ENCODE data around the gene RMDN3. TPM values are rescaled to one million over a fixed set of nuclear protein-coding genes. Genes with fewer than 3 reads are reported as not detected.

The RMDN3 gene
- total RNA-seq, 1 experiment from 2014 or later = 28.3 TPM

- Mint-ChIP-seq H3K4me1 (peaks cover 44 to 45% of the 10 kb centered on the region in 2 experiments), H3K9me3 (no peaks in the 10 kb centered on the region), H3K4me3 (peak overlapping the region in 1 of 2 experiments; percentile 42; a peak in 2 of 5 replicates), H3K27me3 (ENCODE audit: low read depth) (no peaks in the 10 kb centered on the region; the same call in 1 of the 2 replicates), H3K36me3 (ENCODE audit: insufficient read depth in 1 of 3, low read depth in 3 of 3) (peaks cover 14 to 56% (median 51%) of the 10 kb centered on the region in 3 experiments; a peak in 6 of 7 replicates), H3K27ac (peak overlapping the region; percentile 85 to 93 (median 91))
- no peak overlapping the region for H3T11ph ChIP-seq (ENCODE audit: low read length)
- no peak overlapping the region for H2AK5ac ChIP-seq (ENCODE audit: insufficient read length, low read length)
- H4K5ac ChIP-seq (ENCODE audit: insufficient read length, low read depth, low read length) = no peak overlapping the region
- no peak overlapping the region for H2BK20ac ChIP-seq (ENCODE audit: low read depth, low read length, poor library complexity, severe bottlenecking)
- no peaks in the 10 kb centered on the region for H4K20me1 ChIP-seq (ENCODE audit: control insufficient read depth, insufficient read depth, insufficient read length)
- no peaks in the 10 kb centered on the region for H3K9me3 ChIP-seq (ENCODE audit: control insufficient read depth, low read depth, low read length)
- no peaks in the 10 kb centered on the region for H3K23me2 ChIP-seq (ENCODE audit: insufficient read length, low read depth, low read length, poor library complexity, severe bottlenecking)
- WGBS (ENCODE audit: extremely low coverage, insufficient read length, low lambda C conversion rate) = no CpG with 5 or more reads among the region's 2 CpGs
- no peak overlapping the region for H2AFZ ChIP-seq (ENCODE audit: low read length)
- no peak overlapping the region for H3K4ac ChIP-seq (ENCODE audit: low read depth, low read length)
- H3K27ac ChIP-seq (ENCODE audit: insufficient read length, low read depth, low read length) = no peak overlapping the region
- H3K79me2 ChIP-seq (ENCODE audit: insufficient read depth, low read length) = no peaks in the 10 kb centered on the region
- H3K56ac ChIP-seq (ENCODE audit: insufficient read length, low read depth, low read length) = no peak overlapping the region
- no peak overlapping the region for H4K91ac ChIP-seq (ENCODE audit: insufficient read length, low read depth, low read length)
- no peak overlapping the region for H3K9ac ChIP-seq (ENCODE audit: extremely low read depth, insufficient read length, low read length)
- H2BK12ac ChIP-seq (ENCODE audit: insufficient read length, low read depth, low read length) = no peak overlapping the region
- no peak overlapping the region for H3K4me2 ChIP-seq (ENCODE audit: insufficient read depth, insufficient read length, low read length)
- no peak overlapping the region for H3K14ac ChIP-seq (ENCODE audit: insufficient read depth, low read length)
- no peaks in the 10 kb centered on the region for H3K79me1 ChIP-seq (ENCODE audit: insufficient read depth, low read depth, low read length, poor library complexity, severe bottlenecking)
- no peak overlapping the region for H2BK15ac ChIP-seq (ENCODE audit: low read depth, low read length)
- no peaks in the 10 kb centered on the region for H3K27me3 ChIP-seq (ENCODE audit: insufficient read depth, low read length)
- no peak overlapping the region for H4K8ac ChIP-seq (replicated peaks; ENCODE audit: insufficient read length, low read depth, low read length)
- no peak overlapping the region for H2BK5ac ChIP-seq (ENCODE audit: insufficient read length, low read length)
- no peak for DNase-seq
- H3K4me1 ChIP-seq (ENCODE audit: insufficient read depth, low read length) = peaks cover 18% of the 10 kb centered on the region
- H3K23ac ChIP-seq (ENCODE audit: insufficient read length, low read depth, low read length) = no peak overlapping the region
- TF ChIP-seq, protein P1, sequence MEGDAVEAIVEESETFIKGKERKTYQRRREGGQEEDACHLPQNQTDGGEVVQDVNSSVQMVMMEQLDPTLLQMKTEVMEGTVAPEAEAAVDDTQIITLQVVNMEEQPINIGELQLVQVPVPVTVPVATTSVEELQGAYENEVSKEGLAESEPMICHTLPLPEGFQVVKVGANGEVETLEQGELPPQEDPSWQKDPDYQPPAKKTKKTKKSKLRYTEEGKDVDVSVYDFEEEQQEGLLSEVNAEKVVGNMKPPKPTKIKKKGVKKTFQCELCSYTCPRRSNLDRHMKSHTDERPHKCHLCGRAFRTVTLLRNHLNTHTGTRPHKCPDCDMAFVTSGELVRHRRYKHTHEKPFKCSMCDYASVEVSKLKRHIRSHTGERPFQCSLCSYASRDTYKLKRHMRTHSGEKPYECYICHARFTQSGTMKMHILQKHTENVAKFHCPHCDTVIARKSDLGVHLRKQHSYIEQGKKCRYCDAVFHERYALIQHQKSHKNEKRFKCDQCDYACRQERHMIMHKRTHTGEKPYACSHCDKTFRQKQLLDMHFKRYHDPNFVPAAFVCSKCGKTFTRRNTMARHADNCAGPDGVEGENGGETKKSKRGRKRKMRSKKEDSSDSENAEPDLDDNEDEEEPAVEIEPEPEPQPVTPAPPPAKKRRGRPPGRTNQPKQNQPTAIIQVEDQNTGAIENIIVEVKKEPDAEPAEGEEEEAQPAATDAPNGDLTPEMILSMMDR (conservative IDR thresholded peaks at IDR 0.05) = no peak
- no peak overlapping the region for H2BK120ac ChIP-seq (ENCODE audit: low read depth, low read length, poor library complexity, severe bottlenecking)
- no peak overlapping the region for H3K18ac ChIP-seq (ENCODE audit: insufficient read length, low read depth, low read length)
Observed at GRCh38 chr15:40739047-40739446, 16.0 kb downstream of the RMDN3 start.

Measured in H9 (cell line).